OCI-M2 (cell line): Measurements from ENCODE around the gene PRKAR1B.
"Not testable (repeated sequence)": the region's sequence is repeated elsewhere in the genome, so short reads cannot be mapped to it uniquely, and the experiment has no call there.

Experiments used
- DNase-seq: peaks from one replicate; lab custom pipeline; 2025; ENCODE audit not compliant: unreplicated experiment; lab: John Stamatoyannopoulos, UW

PRKAR1B gene

DNA sequence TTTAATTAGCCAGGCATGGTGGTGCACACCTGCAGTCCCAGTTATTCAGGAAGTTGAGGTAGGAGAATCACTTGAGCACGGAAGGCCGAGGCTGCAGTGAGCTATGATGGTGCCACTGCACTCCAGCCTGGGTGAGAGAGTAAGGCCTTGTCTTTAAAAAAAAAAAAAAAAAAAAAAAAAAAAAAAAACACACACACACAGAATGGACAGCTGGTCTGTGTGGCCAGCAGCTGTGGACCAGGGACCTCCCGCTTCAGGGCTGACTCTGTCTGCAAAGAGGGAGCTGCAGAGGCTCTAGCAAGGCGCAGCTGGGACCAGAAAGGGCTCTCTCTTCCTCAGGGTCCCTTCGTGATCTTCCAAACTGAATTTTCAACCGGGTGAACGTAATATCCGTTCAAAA lies 54.2 kb downstream of the PRKAR1B start:
- DNase-seq = no peak

DNA sequence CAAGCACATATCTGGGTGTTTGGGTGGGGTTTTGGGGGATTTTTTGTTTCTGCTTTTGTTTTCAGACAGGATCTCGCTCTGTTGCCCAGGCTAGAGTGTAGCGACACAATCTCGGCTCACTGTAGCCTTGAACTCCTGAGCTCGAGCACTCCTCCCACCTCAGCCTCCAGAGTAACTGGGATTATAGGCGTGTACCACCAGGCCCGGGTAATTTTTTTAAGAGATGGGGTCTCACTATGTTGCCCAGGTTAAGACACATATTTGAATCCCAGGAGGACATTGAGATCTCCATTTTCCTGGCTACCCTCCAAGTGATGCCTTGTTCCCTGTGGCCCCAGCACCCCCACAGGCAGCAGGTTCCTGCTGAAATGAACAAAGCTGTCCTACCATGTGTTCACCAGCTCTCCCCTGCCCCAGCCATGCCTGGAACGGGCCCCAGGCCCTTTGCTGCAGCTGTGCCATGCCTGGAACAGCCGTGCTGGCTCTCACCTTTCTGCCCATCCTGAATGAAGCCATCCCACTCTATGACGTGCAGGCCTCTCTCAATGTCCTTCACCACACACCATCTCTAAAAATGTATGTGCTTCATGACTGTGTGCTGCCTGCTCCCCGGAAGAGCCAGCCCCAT lies 55.6 kb downstream of the PRKAR1B start:
- DNase-seq = no peak

- no peak for DNase-seq
These were observed 56.3 kb downstream of the PRKAR1B start for GRCh38 chr7:670501-671390.

DNA sequence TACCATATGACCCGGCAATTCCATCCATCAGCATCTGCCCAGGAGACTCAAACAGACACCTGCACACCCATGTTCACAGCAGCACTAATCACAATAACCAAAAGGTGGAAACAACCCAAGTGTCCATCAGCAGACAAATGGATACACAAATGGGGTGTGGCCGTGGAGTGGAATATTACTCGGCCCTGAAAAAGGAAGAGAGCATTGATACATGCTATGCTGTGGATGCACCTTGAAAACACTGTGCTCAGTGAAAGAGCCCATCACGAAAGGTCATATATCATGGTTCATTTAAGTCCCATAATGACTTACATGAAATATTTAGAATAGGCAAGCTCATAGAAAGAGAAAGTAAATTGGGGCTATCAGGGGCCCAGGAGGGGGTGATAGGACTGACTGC lies 58.1 kb downstream of the PRKAR1B start:
- no peak for DNase-seq

GRCh38 chr7:668139-668931 lies 58.7 kb downstream of the PRKAR1B start:
- no peak for DNase-seq

DNA sequence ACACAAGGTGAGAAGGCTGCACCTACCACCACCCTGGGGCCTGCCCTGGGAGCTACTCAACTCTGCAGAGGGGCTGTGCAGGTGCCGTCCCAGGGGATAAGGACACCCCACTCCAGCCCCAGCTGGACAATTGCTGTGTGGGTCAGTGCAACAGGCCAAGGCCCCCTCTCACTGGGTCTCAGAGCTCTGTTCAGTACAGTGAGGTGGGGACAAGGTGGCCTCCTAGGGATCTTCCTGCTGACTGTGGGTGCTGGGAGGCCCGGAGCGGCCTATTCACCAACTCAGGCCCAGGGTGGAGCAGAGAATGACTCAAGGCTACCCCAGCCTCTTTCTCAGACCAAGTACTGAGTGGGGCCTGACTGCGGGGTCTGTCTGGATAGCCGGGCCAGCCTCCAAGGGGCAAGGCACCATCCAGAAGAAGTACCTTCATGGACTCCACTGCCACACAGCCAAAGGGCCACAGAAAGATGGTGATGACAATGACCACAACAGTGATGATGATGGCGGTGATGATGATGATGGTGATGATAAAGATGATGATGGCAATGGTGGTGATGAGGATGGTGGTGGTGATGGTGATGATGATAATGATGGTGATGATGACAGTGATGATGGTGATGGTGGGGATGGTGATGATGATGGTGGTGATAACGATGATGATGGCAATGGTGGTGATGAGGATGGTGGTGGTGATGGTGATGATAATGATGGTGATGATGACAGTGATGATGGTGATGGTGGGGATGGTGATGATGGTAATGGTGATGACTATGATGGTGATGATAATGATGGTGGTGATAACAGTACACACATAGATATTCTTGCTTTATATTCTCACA lies 60.4 kb downstream of the PRKAR1B start:
- DNase-seq = no peak

GRCh38 chr7:665736-666453 lies 61.2 kb downstream of the PRKAR1B start:
- DNase-seq = no peak

- no peak for DNase-seq
These were observed 61.9 kb downstream of the PRKAR1B start for GRCh38 chr7:664997-665735.

- no peak for DNase-seq
These were observed 62.7 kb downstream of the PRKAR1B start for GRCh38 chr7:664402-664775.

- DNase-seq = no peak
These were observed 64.5 kb downstream of the PRKAR1B start for GRCh38 chr7:662576-662975.

DNA sequence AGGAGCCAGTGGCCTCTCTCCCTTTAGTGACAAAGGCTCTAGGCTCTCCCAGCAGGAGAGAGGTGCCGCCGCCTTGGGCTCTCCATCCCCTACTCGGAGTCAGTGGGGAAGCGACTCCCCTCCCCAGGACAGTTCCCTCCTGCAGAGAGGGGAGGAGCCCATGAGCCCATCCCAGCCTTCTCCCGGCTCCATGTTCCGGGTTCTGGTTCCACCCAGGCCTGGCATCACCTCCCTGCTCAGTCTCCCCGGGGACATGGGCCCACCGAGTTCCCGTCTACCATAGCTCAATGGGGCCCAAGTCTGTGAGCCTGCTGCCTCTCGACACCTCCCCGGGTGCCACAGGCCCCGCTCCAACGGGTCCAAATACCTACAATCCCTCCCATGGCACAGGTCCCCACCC lies 67.1 kb downstream of the PRKAR1B start:
- no peak for DNase-seq

GRCh38 chr7:659306-659847 lies 67.7 kb downstream of the PRKAR1B start:
- no peak for DNase-seq

DNA sequence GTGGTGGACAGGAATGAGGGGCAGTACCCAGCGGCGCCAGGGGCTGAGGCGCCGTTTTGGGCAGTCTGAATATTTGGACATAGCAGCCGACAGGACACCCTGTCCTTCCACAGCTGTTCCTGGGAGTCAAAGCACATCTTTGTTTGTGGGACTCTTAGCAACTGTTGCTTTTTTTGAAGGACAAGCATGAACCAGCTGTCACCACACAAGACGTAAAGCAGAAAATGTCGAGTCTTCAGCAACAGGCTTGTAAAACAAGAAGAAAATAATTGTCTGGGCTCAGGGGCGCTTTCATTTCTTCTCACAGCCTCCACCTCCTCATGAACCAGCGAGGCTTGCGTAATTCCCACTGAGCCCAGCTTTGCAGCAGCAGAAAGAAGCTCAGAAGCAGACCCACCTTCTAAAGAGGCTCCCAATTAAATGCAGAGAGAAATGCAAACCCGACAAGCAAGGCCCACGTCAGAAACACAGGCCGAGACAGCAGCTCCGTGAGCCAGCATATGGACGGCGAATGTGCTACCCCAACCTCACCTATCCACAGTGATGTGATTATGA lies 69.4 kb downstream of the PRKAR1B start:
- DNase-seq = no peak

GRCh38 chr7:657010-657409 lies 70.1 kb downstream of the PRKAR1B start:
- not testable (repeated sequence) for DNase-seq

DNA sequence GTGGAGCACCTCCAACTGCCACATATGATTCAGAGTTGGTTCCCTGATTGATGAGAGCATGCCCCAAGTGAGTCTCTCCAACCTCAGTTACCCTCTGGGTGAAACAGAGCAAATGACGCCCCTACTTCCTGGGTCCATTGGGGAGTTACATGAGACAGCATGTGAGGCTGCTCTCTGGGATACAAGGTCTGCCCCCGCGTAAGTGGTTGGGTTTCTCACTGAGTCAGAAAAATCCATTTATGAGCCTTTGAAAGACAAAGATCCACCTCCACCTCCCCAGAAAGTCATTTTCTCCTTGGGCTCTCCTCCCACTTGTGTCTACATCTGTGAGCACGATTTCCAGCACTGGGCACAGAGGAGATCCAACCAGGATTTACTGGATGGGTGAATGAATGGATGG lies 71.3 kb downstream of the PRKAR1B start:
- DNase-seq = no peak

- DNase-seq = no peak
These were observed 73.0 kb downstream of the PRKAR1B start for GRCh38 chr7:653829-654764.

DNA sequence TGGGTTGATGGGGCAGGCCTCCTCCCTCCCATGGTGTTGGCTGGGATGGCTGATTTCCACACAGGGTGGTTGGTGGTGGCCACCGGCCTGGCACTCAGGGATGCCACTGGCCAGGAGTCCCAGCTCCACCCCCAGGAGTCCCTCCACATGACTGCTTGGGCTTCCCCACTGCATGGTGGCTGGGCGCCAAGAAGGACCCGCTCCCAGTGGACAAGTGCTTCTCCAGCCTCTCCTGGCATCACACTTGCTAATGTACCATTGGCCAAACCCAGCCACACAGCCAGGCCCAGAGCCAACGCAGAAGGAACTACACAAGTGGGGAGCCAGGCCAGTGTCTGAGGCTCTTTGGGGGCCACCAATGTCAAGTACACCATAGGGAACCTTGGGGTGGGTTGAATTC lies 74.2 kb downstream of the PRKAR1B start:
- DNase-seq = no peak

DNA sequence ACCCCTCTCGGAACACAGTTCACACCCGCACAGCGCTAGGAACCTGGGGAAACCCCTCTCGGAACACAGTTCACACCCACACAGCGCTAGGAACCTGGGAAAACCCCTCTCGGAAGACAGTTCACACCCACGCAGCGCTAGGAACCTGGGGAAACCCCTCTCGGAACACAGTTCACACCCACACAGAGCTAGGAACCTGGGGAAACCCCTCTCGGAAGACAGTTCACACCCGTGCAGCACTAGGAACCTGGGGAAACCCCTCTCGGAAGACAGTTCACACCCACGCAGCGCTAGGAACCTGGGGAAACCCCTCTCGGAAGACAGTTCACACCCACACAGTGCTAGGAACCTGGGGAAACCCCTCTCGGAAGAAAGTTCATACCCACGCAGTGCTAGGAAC lies 74.9 kb downstream of the PRKAR1B start:
- DNase-seq = not testable (repeated sequence)
